Measurements from ENCODE around the gene ELN. TPM values are rescaled to one million over a fixed set of nuclear protein-coding genes. Genes with fewer than 3 reads are reported as not detected.

ELN gene
- polyA plus RNA-seq, 1 donor (not counting 4 experiments of a cell fraction or from before 2014, with no cell fraction given), result not detected

- H4K20me1 ChIP-seq (ENCODE audit: control insufficient read depth, extremely low read depth, insufficient read depth, low read length), result no peaks in the 10 kb centered on the region
- no peaks in the 10 kb centered on the region for H3K79me2 ChIP-seq (ENCODE audit: control insufficient read depth, insufficient read depth, low read length)
- FAIRE-seq, result no peak
- no peak overlapping the region for H3K4me3 ChIP-seq (ENCODE audit: control insufficient read depth in 2 of 3, extremely low read depth in 1 of 3, insufficient read depth in 2 of 3, low read depth in 1 of 3, low read length in 3 of 3)
- H3K9me3 ChIP-seq (ENCODE audit: control insufficient read depth, low read depth, low read length), result no peaks in the 10 kb centered on the region
- no peak overlapping the region for H3K4me2 ChIP-seq (ENCODE audit: control insufficient read depth, extremely low read depth, insufficient read depth, low read depth, low read length)
- H3K36me3 ChIP-seq (ENCODE audit: control insufficient read depth in 2 of 2, extremely low read depth in 1 of 2, insufficient read depth in 2 of 2, low read length in 2 of 2), result no peaks in the 10 kb centered on the region
- no peak overlapping the region for H2AFZ ChIP-seq (ENCODE audit: control insufficient read depth, low read length)
- TF ChIP-seq CTCF (optimal IDR thresholded peaks at IDR 0.05 in 1 of 3, IDR thresholded peaks at IDR 0.05 in 1 of 3, conservative IDR thresholded peaks at IDR 0.05 in 1 of 3; ENCODE audit: extremely low read depth in 1 of 3, insufficient read depth in 2 of 3, low read length in 3 of 3) (no peak), EZH2 (IDR thresholded peaks at IDR 0.05; ENCODE audit: low read length) (no peak)
- no peak overlapping the region for H3K9ac ChIP-seq (ENCODE audit: control insufficient read depth, extremely low read depth, insufficient read depth, low read length)
- peaks cover 21% of the 10 kb centered on the region for H3K27me3 ChIP-seq (ENCODE audit: control insufficient read depth, extremely low read depth, insufficient read depth, low read length)
- H3K9me1 ChIP-seq (ENCODE audit: control insufficient read depth, extremely low read depth, insufficient read depth, low read length), result no peaks in the 10 kb centered on the region
- dilution Hi-C loops (cut with MboI; ENCODE audit: extremely low pct_ligation_motif_present, low sequenced_read_pairs), result no loop called here
- H3K4me1 ChIP-seq (ENCODE audit: control insufficient read depth, extremely low read depth, insufficient read depth, low read length), result peaks cover 11% of the 10 kb centered on the region
- DNase-seq (ENCODE audit: low read depth, low spot score), result no peak
- H3K27ac ChIP-seq (ENCODE audit: control insufficient read depth, insufficient read depth, low read length), result no peak overlapping the region
Observed at GRCh38 chr7:74039337-74039736, 11.4 kb downstream of the ELN start.

GRCh38 chr7:74040101-74040790 lies 12.3 kb downstream of the ELN start:
- Histone ChIP-seq H3K36me3 (ENCODE audit: control insufficient read depth in 2 of 2, extremely low read depth in 1 of 2, insufficient read depth in 2 of 2, low read length in 2 of 2) (no peaks in the 10 kb centered on the region), H3K9me1 (ENCODE audit: control insufficient read depth, extremely low read depth, insufficient read depth, low read length) (no peaks in the 10 kb centered on the region), H2AFZ (ENCODE audit: control insufficient read depth, low read length) (peak overlapping the region; percentile 30), H3K4me1 (ENCODE audit: control insufficient read depth, extremely low read depth, insufficient read depth, low read length) (peaks cover 11% of the 10 kb centered on the region), H3K4me2 (ENCODE audit: control insufficient read depth, extremely low read depth, insufficient read depth, low read depth, low read length) (no peak overlapping the region), H3K9me3 (ENCODE audit: control insufficient read depth, low read depth, low read length) (no peaks in the 10 kb centered on the region), H3K79me2 (ENCODE audit: control insufficient read depth, insufficient read depth, low read length) (no peaks in the 10 kb centered on the region), H3K27me3 (ENCODE audit: control insufficient read depth, extremely low read depth, insufficient read depth, low read length) (peaks cover 30% of the 10 kb centered on the region), H3K4me3 (ENCODE audit: control insufficient read depth in 2 of 3, extremely low read depth in 1 of 3, insufficient read depth in 2 of 3, low read depth in 1 of 3, low read length in 3 of 3) (no peak overlapping the region), H3K27ac (ENCODE audit: control insufficient read depth, insufficient read depth, low read length) (no peak overlapping the region), H4K20me1 (ENCODE audit: control insufficient read depth, extremely low read depth, insufficient read depth, low read length) (no peaks in the 10 kb centered on the region), H3K9ac (ENCODE audit: control insufficient read depth, extremely low read depth, insufficient read depth, low read length) (no peak overlapping the region)
- DNase-seq (ENCODE audit: low read depth, low spot score) (no peak), FAIRE-seq (no peak)
- TF ChIP-seq CTCF (optimal IDR thresholded peaks at IDR 0.05 in 1 of 3, IDR thresholded peaks at IDR 0.05 in 1 of 3, conservative IDR thresholded peaks at IDR 0.05 in 1 of 3; ENCODE audit: extremely low read depth in 1 of 3, insufficient read depth in 2 of 3, low read length in 3 of 3), result no peak
- TF ChIP-seq EZH2 (IDR thresholded peaks at IDR 0.05; ENCODE audit: low read length), result no peak
- dilution Hi-C loops (cut with MboI; ENCODE audit: extremely low pct_ligation_motif_present, low sequenced_read_pairs), result no loop called here
